HG03095 (cell line): ENCODE measurements around the gene ODAD4.
"Not testable (repeated sequence)": the region's sequence is repeated elsewhere in the genome, so short reads cannot be mapped to it uniquely, and the experiment has no call there.

Source experiments
- ATAC-seq: cut with Tn5 transposase; IDR thresholded peaks from one replicate; pipeline ENCODE4 v1.9.1; 2021; ENCODE audit warnings: moderate library complexity; ENCODE audit not compliant: unreplicated experiment

The ODAD4 gene

DNA sequence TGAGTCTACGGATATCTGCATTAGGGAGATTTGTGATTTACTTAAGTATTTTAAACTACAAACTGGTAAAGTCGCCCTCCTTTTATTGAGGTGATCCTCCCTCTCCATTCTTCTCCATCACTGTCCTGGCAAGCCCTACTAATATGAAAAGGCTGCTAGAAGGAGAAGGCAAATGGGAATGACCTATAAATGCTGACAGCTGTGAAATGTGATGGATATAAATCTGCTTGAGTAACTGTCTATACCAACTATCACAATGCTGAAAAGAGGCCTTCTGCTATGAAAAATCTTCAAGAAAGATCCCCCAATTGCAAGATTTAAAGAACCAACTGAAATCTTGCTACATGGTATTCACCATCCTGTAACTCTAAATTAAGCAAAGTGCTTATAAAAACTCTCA, 71.3 kb downstream of the ODAD4 start:
- ATAC-seq = no peak

DNA sequence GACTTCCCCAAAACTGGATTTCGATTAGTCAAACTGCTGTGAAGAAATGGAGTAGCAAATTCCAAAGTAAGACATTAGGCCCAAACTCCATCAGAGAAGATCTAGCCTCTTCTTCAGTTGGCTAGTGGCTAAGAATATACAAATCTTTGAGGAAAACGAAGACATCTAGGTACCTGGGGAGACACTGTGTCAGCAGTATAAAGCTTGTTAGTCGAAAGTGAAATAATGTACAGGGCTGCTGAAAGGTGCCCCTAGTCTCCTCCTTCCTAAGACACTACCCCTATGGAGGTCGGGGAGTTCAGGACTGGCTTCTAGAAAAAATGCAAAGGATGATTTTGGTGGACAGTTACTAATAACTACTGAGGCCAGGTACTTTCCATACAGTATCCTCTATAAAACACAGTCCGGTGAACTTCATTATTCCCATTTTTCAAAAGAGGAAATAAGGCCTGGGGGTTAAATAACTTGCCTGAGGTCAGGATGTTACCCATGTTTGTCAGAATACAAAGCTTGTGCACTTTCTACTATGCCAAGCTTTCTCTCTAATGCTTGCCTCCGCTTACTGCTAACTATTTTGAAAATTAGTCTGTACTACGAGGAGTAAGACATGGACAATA, 71.9 kb downstream of the ODAD4 start:
- no peak for ATAC-seq

DNA sequence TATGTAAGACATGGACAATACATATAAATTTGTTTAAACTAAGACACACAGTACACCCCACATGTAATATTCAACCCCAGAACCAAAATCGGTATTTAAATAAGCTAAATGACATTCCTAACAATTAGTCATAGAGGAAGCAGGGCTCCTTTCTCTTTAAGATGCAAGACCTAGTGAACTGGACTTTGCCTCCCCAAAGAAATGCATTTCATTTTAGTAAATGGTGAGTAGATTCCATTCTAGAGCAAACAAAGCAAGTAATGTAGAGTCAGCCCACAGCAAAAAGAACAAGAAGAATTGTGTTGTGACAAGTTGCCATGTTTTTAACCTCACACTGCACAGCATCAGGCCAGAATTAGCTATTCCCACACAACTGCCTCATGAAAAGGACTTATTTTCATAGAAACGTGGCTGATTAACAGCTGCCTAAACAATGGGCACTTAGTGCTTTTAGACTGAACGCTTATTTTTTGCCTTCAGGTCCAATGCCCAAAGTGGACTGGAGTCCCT, 72.4 kb downstream of the ODAD4 start:
- ATAC-seq = no peak

DNA sequence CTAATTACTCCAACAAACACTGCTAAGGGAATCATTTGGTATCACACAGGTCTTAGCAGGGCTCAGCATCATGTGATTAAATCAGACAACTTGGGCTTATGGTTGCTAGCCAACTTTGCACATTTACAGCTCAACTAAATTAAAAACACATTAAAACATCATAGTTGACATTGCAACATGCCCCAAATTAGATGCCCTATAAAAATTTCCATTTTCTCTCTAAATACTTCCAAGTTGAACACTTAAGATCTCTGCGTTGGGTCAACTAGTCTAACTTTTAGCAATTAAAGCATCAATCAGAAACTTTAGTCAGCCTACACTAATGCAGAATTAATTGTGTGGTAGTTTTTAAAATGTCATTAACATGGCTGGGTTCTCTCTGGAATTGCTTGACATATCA, 74.7 kb downstream of the ODAD4 start:
- no peak for ATAC-seq

DNA sequence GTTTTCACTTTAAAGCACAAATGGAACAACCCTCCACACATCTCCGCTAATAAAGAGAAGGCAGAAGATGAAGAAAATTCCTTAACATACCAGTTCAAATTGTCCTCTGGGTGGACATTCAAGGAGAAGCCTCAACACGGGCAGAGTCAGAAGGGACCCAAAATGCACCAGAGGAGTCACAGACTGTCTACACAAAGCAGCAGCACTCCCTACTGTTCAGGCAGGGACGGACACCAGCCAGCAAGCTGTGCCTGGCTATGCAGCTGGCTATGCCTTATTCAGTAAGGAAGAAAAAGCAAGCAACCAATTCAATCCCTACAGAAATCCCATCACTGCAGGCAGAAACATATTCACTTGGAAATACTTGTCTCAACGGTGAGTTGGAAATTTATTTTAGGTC, 78.8 kb downstream of the ODAD4 start:
- no peak for ATAC-seq

DNA sequence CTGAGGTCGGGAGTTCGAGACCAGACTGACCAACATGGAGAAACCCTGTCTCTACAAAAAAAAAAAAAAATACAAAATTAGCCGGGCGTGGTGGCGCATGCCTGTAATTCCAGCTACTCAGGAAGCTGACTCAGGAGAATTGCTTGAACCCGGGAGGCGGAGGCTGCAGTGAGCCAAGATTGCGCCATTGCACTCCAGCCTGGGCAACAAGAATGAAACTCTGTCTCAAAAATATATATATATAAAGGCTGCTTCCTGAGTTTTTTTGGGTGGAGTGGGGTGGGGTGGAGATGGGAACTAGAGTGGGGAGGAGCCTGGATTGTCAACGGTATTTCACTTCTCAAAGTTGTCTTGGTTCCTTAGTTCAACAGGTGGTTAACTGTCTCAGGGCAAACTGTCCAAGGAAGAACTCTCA, 79.9 kb downstream of the ODAD4 start:
- not testable (repeated sequence) for ATAC-seq

DNA sequence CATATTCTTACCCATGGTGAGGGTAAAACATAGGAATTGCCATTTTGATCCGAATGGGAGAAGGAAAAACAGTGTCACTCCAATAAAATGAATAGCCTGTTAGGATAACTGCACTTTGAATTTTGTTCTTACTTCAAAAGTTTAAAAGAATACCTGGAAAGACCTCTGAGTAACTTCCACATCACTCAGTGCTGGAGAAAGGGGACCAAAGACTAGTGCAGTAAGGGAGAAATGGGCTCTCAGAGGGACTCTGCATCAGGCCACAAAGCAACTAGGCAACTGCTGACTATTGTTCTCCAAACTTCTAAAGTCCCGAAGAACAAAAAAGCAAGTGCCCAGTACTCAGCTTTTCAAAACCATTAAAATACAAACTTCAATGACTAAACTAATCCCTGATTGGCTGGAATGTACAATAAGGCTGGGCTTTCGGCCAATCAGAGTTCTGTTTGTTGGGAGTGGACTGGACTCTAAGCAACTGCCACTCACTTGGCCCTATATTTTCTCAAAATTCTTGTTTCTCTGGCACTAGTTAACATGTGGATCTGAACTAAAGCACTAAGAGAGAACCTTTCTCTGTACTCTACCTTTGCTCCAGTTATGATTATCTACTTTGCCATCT, 80.6 kb downstream of the ODAD4 start:
- no peak for ATAC-seq

DNA sequence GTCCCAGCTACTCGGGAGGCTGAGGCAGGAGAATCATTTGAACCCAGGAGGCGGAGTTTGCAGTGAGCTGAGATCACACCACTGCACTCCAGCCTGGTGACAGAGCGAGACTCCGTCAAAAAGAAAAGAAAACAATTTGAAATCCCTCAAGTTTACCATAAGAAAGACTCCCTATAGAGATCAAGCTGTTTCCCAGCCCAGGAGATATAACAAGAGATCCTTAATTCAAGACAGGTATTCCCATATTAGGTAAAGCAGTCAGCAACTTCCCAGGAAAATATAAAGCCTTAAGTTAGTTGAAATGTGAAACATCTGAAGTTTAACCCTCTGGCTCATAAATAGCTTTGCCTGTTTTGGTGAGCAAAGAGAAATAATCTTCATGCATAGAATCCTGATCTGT, 81.9 kb downstream of the ODAD4 start:
- not testable (repeated sequence) for ATAC-seq

DNA sequence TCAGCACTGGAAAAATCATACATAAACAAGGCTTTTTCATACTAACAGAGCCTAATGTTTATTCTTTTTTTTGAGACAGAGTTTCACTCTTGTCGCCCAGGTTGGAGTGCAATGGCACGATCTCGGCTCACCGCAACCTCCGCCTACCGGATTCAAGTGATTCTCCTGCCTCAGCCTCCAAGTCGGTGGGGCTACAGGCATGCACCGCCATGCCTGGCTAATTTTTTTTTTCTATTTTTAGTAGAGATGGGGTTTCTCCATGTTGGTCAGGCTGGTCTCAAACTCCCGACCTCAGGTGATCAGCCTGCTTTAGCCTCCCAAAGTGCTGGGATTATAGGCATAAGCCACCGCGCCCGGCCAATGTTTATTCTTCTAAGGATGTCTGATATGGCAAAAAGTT, 83.3 kb downstream of the ODAD4 start:
- ATAC-seq = not testable (repeated sequence)
